ENCODE results near the gene DISP1. TPM values are rescaled to one million over a fixed set of nuclear protein-coding genes. Genes with fewer than 3 reads are reported as not detected.

DISP1 gene
- total and polyA plus RNA-seq, 2 experiments from 2014 or later, result 2.4 to 4.4 TPM

GRCh38 chr1:222784371-222784770 is 30.5 kb upstream of the DISP1 start:
- Histone ChIP-seq H3K9me2 (ENCODE audit: insufficient read depth) (no peaks in the 10 kb centered on the region; the same call in 1 of the 2 replicates), H3K36me3 (ENCODE audit: insufficient read depth) (no peaks in the 10 kb centered on the region), H2AFZ (no peak overlapping the region), H3K4me2 (no peak overlapping the region), H3K27me3 (ENCODE audit: insufficient read depth) (no peaks in the 10 kb centered on the region; the same call in 1 of the 2 replicates), H3K27ac (ENCODE audit: low read depth) (no peak overlapping the region), H4K20me1 (replicated peaks; ENCODE audit: insufficient read depth) (no peaks in the 10 kb centered on the region), H3K79me2 (replicated peaks; ENCODE audit: insufficient read depth) (no peaks in the 10 kb centered on the region), H3K4me1 (ENCODE audit: insufficient read depth) (no peaks in the 10 kb centered on the region), H3F3A (replicated peaks; ENCODE audit: low read depth) (no peaks in the 10 kb centered on the region), H3K4me3 (no peak overlapping the region)
- Mint-ChIP-seq H3K4me1 (no peaks in the 10 kb centered on the region), H3K4me3 (no peak overlapping the region), H3K27ac (no peak overlapping the region), H3K9me3 (no peaks in the 10 kb centered on the region), H3K27me3 (ENCODE audit: insufficient read depth, low read depth, poor library complexity) (no peaks in the 10 kb centered on the region), H3K36me3 (ENCODE audit: low read depth) (no peaks in the 10 kb centered on the region)
- DNase-seq (ENCODE audit: low spot score) (no peak), ATAC-seq (no peak)
- no peak for TF ChIP-seq REST (IDR thresholded peaks at IDR 0.05; ENCODE audit: unreplicated experiment)

- no peaks in the 10 kb centered on the region; the same call in 1 of the 2 replicates for H3K9me2 ChIP-seq (ENCODE audit: insufficient read depth)
- no peaks in the 10 kb centered on the region for H3K27me3 Mint-ChIP-seq (ENCODE audit: insufficient read depth, low read depth, poor library complexity)
- ATAC-seq, result no peak
Observed at GRCh38 chr1:222784916-222785315, 29.9 kb upstream of the DISP1 start.

More at GRCh38 chr1:222784916-222785315, 29.9 kb upstream of the DISP1 start:
- Mint-ChIP-seq H3K36me3 (ENCODE audit: low read depth) (no peaks in the 10 kb centered on the region), H3K9me3 (no peaks in the 10 kb centered on the region), H3K4me1 (no peaks in the 10 kb centered on the region), H3K27ac (no peak overlapping the region), H3K4me3 (no peak overlapping the region)
- no peak overlapping the region for H3K27ac ChIP-seq (ENCODE audit: low read depth)
- H3K4me1 ChIP-seq (ENCODE audit: insufficient read depth), result no peaks in the 10 kb centered on the region
- H3K4me3 ChIP-seq, result no peak overlapping the region
- no peak overlapping the region for H3K4me2 ChIP-seq
- no peaks in the 10 kb centered on the region; the same call in 1 of the 2 replicates for H3K27me3 ChIP-seq (ENCODE audit: insufficient read depth)
- H3F3A ChIP-seq (replicated peaks; ENCODE audit: low read depth), result no peaks in the 10 kb centered on the region
- TF ChIP-seq ZNF114 (CRISPR knock-in tag; IDR thresholded peaks at IDR 0.05) (no peak), POLR2AphosphoS5 (IDR thresholded peaks at IDR 0.05; ENCODE audit: low read depth) (no peak), EZH2phosphoT487 (IDR thresholded peaks at IDR 0.05; ENCODE audit: unreplicated experiment) (no peak), EZH2 (IDR thresholded peaks at IDR 0.05; ENCODE audit: low read depth, unreplicated experiment) (no peak), ETS1 (IDR thresholded peaks at IDR 0.05) (no peak), JUNB (IDR thresholded peaks at IDR 0.05; ENCODE audit: unreplicated experiment) (no peak), CTCF (conservative IDR thresholded peaks at IDR 0.05; ENCODE audit: low read depth in 2 of 2) (no peak)
- no peaks in the 10 kb centered on the region for H3K79me2 ChIP-seq (replicated peaks; ENCODE audit: insufficient read depth)
- H4K20me1 ChIP-seq (replicated peaks; ENCODE audit: insufficient read depth), result no peaks in the 10 kb centered on the region
- DNase-seq (ENCODE audit: low spot score), result no peak
- H2AFZ ChIP-seq, result no peak overlapping the region
- H3K36me3 ChIP-seq (ENCODE audit: insufficient read depth), result no peaks in the 10 kb centered on the region
